Bronchial epithelial cell (primary cell): ENCODE data around the gene FGA. TPM values are rescaled to one million over a fixed set of nuclear protein-coding genes. Genes with fewer than 3 reads are reported as not detected.
A peak's percentile ranks its signal among the peaks of the same experiment; 100 is the strongest.
"Not testable (repeated sequence)": the region's sequence is repeated elsewhere in the genome, so short reads cannot be mapped to it uniquely, and the experiment has no call there.

Source experiments
- DNase-seq: peaks from one replicate; pipeline ENCODE4 v3.0.0-alpha.2; 2010; ENCODE audit warnings: low read depth
- FAIRE-seq: peaks from 2 replicates; lab custom pipeline; 2011; peaks lifted over from hg19 to GRCh38; lab: Jason Lieb, UNC
- H3K27me3 ChIP-seq: 2 replicates; pipeline ENCODE4 v1.5.1; 2011; ENCODE audit warnings: low read length; ENCODE audit not compliant: control insufficient read depth, insufficient read depth
- H3K36me3 ChIP-seq: 2 replicates; pipeline ENCODE4 v1.5.1; 2011; ENCODE audit warnings: low read length; ENCODE audit not compliant: control insufficient read depth, insufficient read depth
- H3K4me3 ChIP-seq: 2 replicates; pipeline ENCODE4 v1.5.1; 2011; ENCODE audit warnings: mild to moderate bottlenecking, low read depth, low read length, control low read depth
- CTCF ChIP-seq: IDR thresholded peaks from 2 replicates; pipeline ENCODE4 v1.5.1; 2011; ENCODE audit warnings: mild to moderate bottlenecking, moderate library complexity, low read length, control low read depth, inconsistent platforms; ENCODE audit not compliant: insufficient read depth, severe bottlenecking
- total RNA-seq: library from RNA; depleted of rRNA; stranded (reverse); fragments of >200 nt; gene quantifications from 2 replicates; pipeline ENCODE4 v1.2.1, GENCODE V29; 2014

Gene FGA
- total RNA-seq, 1 donor from 2014 or later = not detected

GRCh38 chr4:154606728-154607723 is 16.5 kb upstream of the FGA start:
- DNase-seq (no peak), FAIRE-seq (no peak)
- H3K36me3 ChIP-seq = no peaks in the 10 kb centered on the region
- H3K27me3 ChIP-seq = no peaks in the 10 kb centered on the region
- no peak for TF ChIP-seq CTCF
- H3K4me3 ChIP-seq = no peak overlapping the region

GRCh38 chr4:154604696-154605200 is 14.2 kb upstream of the FGA start:
- no peak for TF ChIP-seq CTCF
- Histone ChIP-seq H3K27me3 (no peaks in the 10 kb centered on the region), H3K4me3 (no peak overlapping the region), H3K36me3 (no peaks in the 10 kb centered on the region)
- DNase-seq (peak; percentile 62), FAIRE-seq (no peak)

- no peaks in the 10 kb centered on the region for H3K36me3 ChIP-seq
- no peaks in the 10 kb centered on the region for H3K27me3 ChIP-seq
- no peak for TF ChIP-seq CTCF
- H3K4me3 ChIP-seq = no peak overlapping the region
- FAIRE-seq (no peak), DNase-seq (no peak)
Measured at GRCh38 chr4:154603033-154603943, 12.7 kb upstream of the FGA start.

GRCh38 chr4:154602404-154603020 is 12.0 kb upstream of the FGA start:
- Histone ChIP-seq H3K27me3 (no peaks in the 10 kb centered on the region), H3K36me3 (no peaks in the 10 kb centered on the region), H3K4me3 (no peak overlapping the region)
- no peak for TF ChIP-seq CTCF
- DNase-seq (peak; percentile 92), FAIRE-seq (no peak)

- Histone ChIP-seq H3K36me3 (no peaks in the 10 kb centered on the region), H3K4me3 (no peak overlapping the region), H3K27me3 (no peaks in the 10 kb centered on the region)
- DNase-seq = no peak
- no peak for FAIRE-seq
- no peak for TF ChIP-seq CTCF
Measured at GRCh38 chr4:154597798-154598774, 7.5 kb upstream of the FGA start.

- not testable (repeated sequence) for H3K4me3 ChIP-seq, H3K36me3 ChIP-seq, FAIRE-seq, DNase-seq, H3K27me3 ChIP-seq
Measured at GRCh38 chr4:154597281-154597680, 6.7 kb upstream of the FGA start.
